H1 (cell line): Measurements from ENCODE around the gene GALNT2. TPM values are rescaled to one million over a fixed set of nuclear protein-coding genes. Genes with fewer than 3 reads are reported as not detected.

ENCODE experiments used
- CTCF ChIA-PET: fragments of 300-600 bp; sonication (Branson Sonifier 250); formaldehyde crosslinking; loops from one replicate; lab custom pipeline; 2021; ENCODE audit not compliant: partially characterized antibody; lab: Charles Lee
- POLR2A ChIA-PET: fragments of 300-600 bp; sonication (Branson Sonifier 250); formaldehyde crosslinking; loops from one replicate; lab custom pipeline; 2021; ENCODE audit warnings: inconsistent platforms; ENCODE audit not compliant: partially characterized antibody; lab: Charles Lee
- DNase-seq, 2 experiments: peaks; one replicate each; pipeline versions ENCODE4 v3.0.0 to v3.0.0-alpha.2; 2010 to 2022; ENCODE audit warnings: low spot score in 2 of 2, low read depth in 1 of 2, mixed read lengths in 1 of 2
- FAIRE-seq: peaks from 2 replicates; lab custom pipeline; 2011; peaks lifted over from hg19 to GRCh38; lab: Jason Lieb, UNC
- H2AFZ ChIP-seq: 2 replicates; pipeline ENCODE4 v1.8.1; 2012; ENCODE audit warnings: low read length, inconsistent platforms
- H2AK5ac ChIP-seq: 2 replicates; pipeline ENCODE4 v1.6.1; 2013; ENCODE audit warnings: low read depth, low read length
- H2BK120ac ChIP-seq: replicated peaks from 2 replicates; pipeline ENCODE3; 2013; ENCODE audit warnings: low read depth, low read length, inconsistent platforms
- H2BK12ac ChIP-seq: 2 replicates; pipeline ENCODE4 v1.6.1; 2013; ENCODE audit warnings: low read depth, low read length
- H2BK15ac ChIP-seq: 2 replicates; pipeline ENCODE4 v1.6.1; 2013; ENCODE audit warnings: low read length
- H2BK20ac ChIP-seq: 2 replicates; pipeline ENCODE4 v1.6.1; 2013; ENCODE audit warnings: low read length
- H2BK5ac ChIP-seq: 2 replicates; pipeline ENCODE4 v1.6.1; 2013; ENCODE audit warnings: low read depth, low read length
- H3K14ac ChIP-seq: 2 replicates; pipeline ENCODE4 v1.6.1; 2013; ENCODE audit warnings: inconsistent platforms; ENCODE audit not compliant: insufficient read length
- H3K18ac ChIP-seq: 2 replicates; pipeline ENCODE4 v1.6.1; 2013; ENCODE audit warnings: low read length; ENCODE audit errors: extremely low read depth
- H3K23ac ChIP-seq: 2 replicates; pipeline ENCODE4 v1.6.1; 2013; ENCODE audit warnings: inconsistent platforms; ENCODE audit not compliant: insufficient read length
- H3K23me2 ChIP-seq: 2 replicates; pipeline ENCODE4 v1.6.1; 2013; ENCODE audit warnings: low read depth, low read length
- H3K27ac ChIP-seq: 2 replicates; pipeline ENCODE4 v1.6.1; 2011; ENCODE audit warnings: low read depth, low read length, inconsistent platforms
- H3K27me3 ChIP-seq, 4 experiments: replicated peaks in 1 of 4; 1 replicate in 1 of 4; 2 replicates in 3 of 4; pipeline versions ENCODE4 v1.6.1 to v1.8.1; 2011 to 2013; ENCODE audit warnings: low read length in 3 of 4, mild to moderate bottlenecking in 3 of 4, inconsistent platforms in 2 of 4, mixed read lengths in 2 of 4, moderate library complexity in 1 of 4; ENCODE audit not compliant: control insufficient read depth in 3 of 4, insufficient read depth in 3 of 4; ENCODE audit errors: extremely low read depth in 1 of 4
- H3K36me3 ChIP-seq, 4 experiments: 2 replicates each; pipeline versions ENCODE4 v1.6.1 to v1.8.1; 2011 to 2013; ENCODE audit warnings: mild to moderate bottlenecking in 4 of 4, low read length in 3 of 4, moderate library complexity in 2 of 4, control low read depth in 1 of 4, inconsistent platforms in 1 of 4; ENCODE audit not compliant: insufficient read depth in 4 of 4, control insufficient read depth in 2 of 4
- H3K4ac ChIP-seq: replicated peaks from 2 replicates; pipeline ENCODE3; 2013; ENCODE audit warnings: low read length, low read depth, mixed read lengths, inconsistent platforms; ENCODE audit not compliant: insufficient read length
- H3K4me1 ChIP-seq, 4 experiments: replicated peaks in 1 of 4; 1 replicate in 1 of 4; 2 replicates in 3 of 4; pipeline versions ENCODE4 v1.6.1 to v1.8.1; 2011 to 2013; ENCODE audit warnings: low read length in 3 of 4, inconsistent platforms in 2 of 4, mixed read lengths in 1 of 4; ENCODE audit not compliant: insufficient read depth in 4 of 4, control insufficient read depth in 3 of 4
- H3K4me2 ChIP-seq, 2 experiments: 2 replicates each; pipeline versions ENCODE4 v1.6.1 to v1.8.1; 2011 to 2013; ENCODE audit warnings: low read depth in 2 of 2, low read length in 2 of 2, control low read depth in 1 of 2, inconsistent platforms in 1 of 2, mild to moderate bottlenecking in 1 of 2; ENCODE audit not compliant: insufficient read depth in 1 of 2
- H3K4me3 ChIP-seq, 4 experiments: fragments of 200-600, 300-600 bp in 1 of 4; sonication (generic), shearing (Covaris generic), sonication (Bioruptor Twin) in 1 of 4; 2 replicates each; pipeline versions ENCODE4 v1.5.1 to v1.8.1; 2011 to 2016; ENCODE audit warnings: low read length in 4 of 4, low read depth in 3 of 4, control low read depth in 2 of 4, inconsistent platforms in 2 of 4, mild to moderate bottlenecking in 2 of 4, mixed read lengths in 1 of 4, moderate library complexity in 1 of 4; ENCODE audit not compliant: insufficient read depth in 2 of 4; ENCODE audit errors: extremely low read depth in 1 of 4
- H3K56ac ChIP-seq: replicated peaks from 2 replicates; pipeline ENCODE3; 2013; ENCODE audit warnings: low read depth, mild to moderate bottlenecking, mixed read lengths, low read length, inconsistent platforms; ENCODE audit not compliant: insufficient read length
- H3K79me1 ChIP-seq: 2 replicates; pipeline ENCODE4 v1.6.1; 2013; ENCODE audit warnings: low read depth, low read length, control low read depth
- H3K79me2 ChIP-seq, 2 experiments: 2 replicates each; pipeline versions ENCODE4 v1.6.1 to v1.8.1; 2012 to 2013; ENCODE audit warnings: low read length in 2 of 2, mild to moderate bottlenecking in 2 of 2, inconsistent platforms in 1 of 2; ENCODE audit not compliant: insufficient read depth in 2 of 2, control insufficient read depth in 1 of 2
- H3K9ac ChIP-seq, 4 experiments: replicated peaks in 1 of 4; 1 replicate in 1 of 4; 2 replicates in 3 of 4; pipeline versions ENCODE4 v1.6.1 to v1.8.1; 2011 to 2013; ENCODE audit warnings: low read depth in 3 of 4, low read length in 3 of 4, control low read depth in 2 of 4, mild to moderate bottlenecking in 2 of 4, moderate library complexity in 2 of 4, inconsistent platforms in 1 of 4; ENCODE audit errors: extremely low read depth in 1 of 4
- H3K9me3 ChIP-seq, 2 experiments: 2 replicates each; pipeline versions ENCODE4 v1.6.1 to v1.8.1; 2012 to 2013; ENCODE audit warnings: mild to moderate bottlenecking in 2 of 2, moderate library complexity in 2 of 2, control low read depth in 1 of 2, inconsistent platforms in 1 of 2, low read depth in 1 of 2, low read length in 1 of 2, mixed read lengths in 1 of 2; ENCODE audit not compliant: insufficient read depth in 2 of 2
- H4K20me1 ChIP-seq, 2 experiments: replicated peaks in 1 of 2; 2 replicates each; pipeline versions ENCODE3 to v1.8.1; 2011 to 2013; ENCODE audit warnings: inconsistent platforms in 2 of 2, low read length in 2 of 2, mild to moderate bottlenecking in 1 of 2; ENCODE audit not compliant: insufficient read depth in 2 of 2, control insufficient read depth in 1 of 2
- H4K5ac ChIP-seq: 2 replicates; pipeline ENCODE4 v1.6.1; 2013; ENCODE audit warnings: low read length, low read depth, mixed read lengths, inconsistent platforms; ENCODE audit not compliant: insufficient read length
- H4K8ac ChIP-seq: 2 replicates; pipeline ENCODE4 v1.8.0; 2013; ENCODE audit warnings: mild to moderate bottlenecking, moderate library complexity, low read length, inconsistent platforms; ENCODE audit not compliant: insufficient read depth; ENCODE audit errors: extremely low read depth
- H4K91ac ChIP-seq: replicated peaks from 2 replicates; pipeline ENCODE3; 2013; ENCODE audit warnings: low read length, mixed read lengths, inconsistent platforms; ENCODE audit not compliant: insufficient read length
- CBX5 ChIP-seq: fragments of 300-800, 300-1000 bp; sonication (generic); IDR thresholded peaks from 2 replicates; pipeline ENCODE4 v1.7.1; 2016; ENCODE audit warnings: antibody characterized with exemption, low read length, low read depth
- CHD1 ChIP-seq: IDR thresholded peaks from 2 replicates; pipeline ENCODE4 v1.6.1; 2012; ENCODE audit warnings: low read depth, low read length, improper control_type of control experiment
- EP300 ChIP-seq, 2 experiments: IDR thresholded peaks; 1 replicate in 1 of 2; 2 replicates in 1 of 2; pipeline ENCODE4 v1.6.1; 2011 to 2012; ENCODE audit warnings: low read depth in 2 of 2, low read length in 2 of 2, mild to moderate bottlenecking in 2 of 2, borderline replicate concordance in 1 of 2, inconsistent platforms in 1 of 2, moderate library complexity in 1 of 2
- FOSL1 ChIP-seq: IDR thresholded peaks from 2 replicates; pipeline ENCODE4 v1.6.1; 2011; ENCODE audit warnings: mild to moderate bottlenecking, low read depth, low read length, moderate library complexity; ENCODE audit not compliant: insufficient read depth
- GABPA ChIP-seq: IDR thresholded peaks from 2 replicates; pipeline ENCODE4 v1.6.1; 2011; ENCODE audit warnings: mild to moderate bottlenecking, low read length, moderate library complexity, borderline replicate concordance; ENCODE audit not compliant: insufficient read depth
- PHF8 ChIP-seq: fragments of 200-600 bp; sonication (generic); conservative IDR thresholded peaks from 2 replicates; pipeline ENCODE4 v1.7.1; 2012; ENCODE audit warnings: low read depth, mild to moderate bottlenecking, inconsistent platforms, low read length, moderate library complexity
- POLR2A ChIP-seq, 2 experiments: IDR thresholded peaks; 1 replicate in 1 of 2; 2 replicates in 1 of 2; pipeline ENCODE4 v1.6.1; 2011; ENCODE audit warnings: low read depth in 2 of 2, low read length in 2 of 2, mild to moderate bottlenecking in 2 of 2; ENCODE audit errors: control extremely low read depth in 1 of 2
- POLR2AphosphoS5 ChIP-seq: IDR thresholded peaks from 2 replicates; pipeline ENCODE4 v1.6.1; 2011; ENCODE audit warnings: low read depth, low read length
- RBBP5 ChIP-seq: IDR thresholded peaks from 2 replicates; pipeline ENCODE4 v1.7.1; 2012; ENCODE audit warnings: low read depth, mild to moderate bottlenecking, inconsistent platforms, low read length, moderate library complexity, borderline replicate concordance
- RNF2 ChIP-seq: fragments of 200-900, 300-1000 bp; sonication (generic); IDR thresholded peaks from 2 replicates; pipeline ENCODE4 v1.7.1; 2016; ENCODE audit warnings: borderline replicate concordance, low read depth, mild to moderate bottlenecking, antibody characterized with exemption, low read length; ENCODE audit not compliant: poor library complexity, severe bottlenecking; ENCODE audit errors: missing control alignments
- RXRA ChIP-seq: IDR thresholded peaks from 2 replicates; pipeline ENCODE4 v1.6.1; 2011; ENCODE audit warnings: low read depth, mild to moderate bottlenecking, low read length, moderate library complexity; ENCODE audit not compliant: insufficient read depth
- SRF ChIP-seq: IDR thresholded peaks from 2 replicates; pipeline ENCODE4 v1.6.1; 2011; ENCODE audit warnings: mild to moderate bottlenecking, low read depth, low read length, moderate library complexity
- TAF1 ChIP-seq: IDR thresholded peaks from 2 replicates; pipeline ENCODE4 v1.6.1; 2011; ENCODE audit warnings: mild to moderate bottlenecking, low read depth, low read length
- YY1 ChIP-seq: IDR thresholded peaks from 2 replicates; pipeline ENCODE4 v1.6.1; 2011; ENCODE audit warnings: low read depth, mild to moderate bottlenecking, low read length
- WGBS, 2 experiments: shearing (Covaris generic) in 1 of 2; methylation state at CpG; one replicate each; pipeline versions ENCODE4 v1.1.6 to v1.1.7; 2013 to 2015; ENCODE audit warnings: low lambda C conversion rate in 2 of 2, mixed read lengths in 2 of 2, inconsistent platforms in 1 of 2, low coverage in 1 of 2, missing lambda C conversion rate in 1 of 2; ENCODE audit not compliant: insufficient replicate concordance in 2 of 2, insufficient coverage in 1 of 2, insufficient read length in 1 of 2; ENCODE audit errors: extremely low coverage in 1 of 2, missing lambda C conversion rate in 1 of 2; 5-methylcytosine and 5-hydroxymethylcytosine counted together
- polyA plus RNA-seq, 7 experiments: library from polyadenylated mRNA; depleted of rRNA in 3 of 7; stranded (reverse) in 5 of 7; unstranded in 2 of 7; fragments of >200 nt in 5 of 7; fragments of 200-250 nt in 2 of 7; gene quantifications; 1 replicate in 5 of 7; 2 replicates in 1 of 7; 4 replicates in 1 of 7; pipeline versions ENCODE4 v1.2.1 to v1.2.3, GENCODE V29; 2011 to 2013; ENCODE audit warnings: missing spikeins in 2 of 7, mixed read lengths in 2 of 7
- total RNA-seq: library from RNA; stranded (reverse); fragmentation: NEBNext Ultra II Directional; extraction: Animal tissue kit (Norgen Biotek cat#: 25700); gene quantifications from 2 replicates; pipeline ENCODE4 v1.2.1, GENCODE V29; 2021

Gene GALNT2
- total and polyA plus RNA-seq, 2 of the 8 experiments (the other 6 are each of a cell fraction or from before 2014, with no cell fraction given), result 34.5 to 75.3 TPM

GRCh38 chr1:230114237-230114651 is 47.2 kb downstream of the GALNT2 start:
- DNase-seq (no peak), FAIRE-seq (no peak)
- CTCF ChIA-PET, result interaction anchor here (0.6 to 11.3 kb wide), 3 partner anchors 7 to 86 kb away, joined by 4 to 79 read pairs (median 10); no protein-coding TSS in a partner anchor

More at GRCh38 chr1:230114237-230114651, 47.2 kb downstream of the GALNT2 start:
- no peak overlapping the region for H2BK12ac ChIP-seq
- peak overlapping the region; percentile 53; the same call in 1 of the 2 replicates for H2BK20ac ChIP-seq
- no peaks in the 10 kb centered on the region for H3K36me3 ChIP-seq
- no peaks in the 10 kb centered on the region for H3K27me3 ChIP-seq
- H3K23me2 ChIP-seq, result no peaks in the 10 kb centered on the region
- POLR2A ChIA-PET, result no interaction called here
- H3K4me2 ChIP-seq, result no peak overlapping the region
- H3K9ac ChIP-seq, result no peak overlapping the region
- no peak overlapping the region for H2AFZ ChIP-seq
- no peak for TF ChIP-seq SRF
- TF ChIP-seq RNF2, result no peak
- no peak for TF ChIP-seq YY1
- no peak for TF ChIP-seq FOSL1
- TF ChIP-seq EP300 (IDR thresholded peaks at IDR 0.05; ENCODE audit: borderline replicate concordance in 1 of 2, low read depth in 2 of 2, low read length in 2 of 2), result no peak
- TF ChIP-seq GABPA, result no peak
- no peak for TF ChIP-seq PHF8
- no peak for TF ChIP-seq TAF1
- no peak for TF ChIP-seq RBBP5
- TF ChIP-seq RXRA, result no peak
- TF ChIP-seq CHD1, result no peak
- TF ChIP-seq POLR2AphosphoS5, result no peak
- TF ChIP-seq POLR2A (IDR thresholded peaks at IDR 0.05; ENCODE audit: control extremely low read depth in 1 of 2, low read depth in 2 of 2, low read length in 2 of 2), result no peak
- no peak for TF ChIP-seq CBX5
- TF ChIP-seq, all 59 proteins: peak for 0
- Histone ChIP-seq H3K18ac (no peak overlapping the region; the same call in 1 of the 2 replicates), H3K79me1 (peaks cover 21% of the 10 kb centered on the region), H2BK5ac (no peak overlapping the region), H3K4me1 (peaks cover 9 to 30% (median 20%) of the 10 kb centered on the region in 4 experiments), H3K9me3 (no peaks in the 10 kb centered on the region), H3K4me3 (no peak overlapping the region), H4K20me1 (peaks cover 0 to 6% of the 10 kb centered on the region in 2 experiments), H2AK5ac (no peak overlapping the region), H3K56ac (no peak overlapping the region), H3K14ac (no peak overlapping the region), H2BK15ac (peak overlapping the region; percentile 47; the same call in 1 of the 2 replicates), H2BK120ac (no peak overlapping the region), H4K8ac (no peak overlapping the region), H4K91ac (no peak overlapping the region), H3K23ac (no peak overlapping the region), H3K79me2 (peaks cover 10 to 75% of the 10 kb centered on the region in 2 experiments), H3K27ac (no peak overlapping the region), H3K4ac (no peak overlapping the region), H4K5ac (no peak overlapping the region)
- WGBS, 2 experiments, result 91% methylated on average over 15 of the region's 15 CpGs; no CpG with 5 or more reads in 1 of the 2 experiments
